Ascending aorta (tissue), 2 donors: Measurements from ENCODE around the gene RPL5. TPM values are rescaled to one million over a fixed set of nuclear protein-coding genes. Genes with fewer than 3 reads are reported as not detected.

Experiments used
- DNase-seq, 2 donors: peaks; one replicate each; pipeline ENCODE4 v3.0.0-alpha.2; 2019; ENCODE audit warnings: low spot score in 2 of 2
- H3K27ac ChIP-seq, 2 donors: fragments of 200-600 bp; sonication (generic); one replicate each; pipeline ENCODE4 v1.5.1; 2016 to 2017; ENCODE audit warnings: mild to moderate bottlenecking in 1 of 2
- H3K27me3 ChIP-seq: fragments of 200-600 bp; sonication (generic); one replicate; pipeline ENCODE4 v1.5.1; 2017
- H3K36me3 ChIP-seq, 2 donors: fragments of 200-600 bp; sonication (generic); one replicate each; pipeline ENCODE4 v1.5.1; 2016
- H3K4me1 ChIP-seq, 2 donors: fragments of 200-600 bp; sonication (generic); one replicate each; pipeline ENCODE4 v1.5.1; 2016 to 2017; ENCODE audit warnings: mild to moderate bottlenecking in 1 of 2
- H3K4me3 ChIP-seq, 2 donors: fragments of 200-600 bp; sonication (generic); one replicate each; pipeline ENCODE4 v1.5.1; 2016 to 2017; ENCODE audit warnings: mild to moderate bottlenecking in 1 of 2
- H3K9me3 ChIP-seq, 2 donors: fragments of 200-600 bp; sonication (generic); one replicate each; pipeline ENCODE4 v1.5.1; 2016
- CTCF ChIP-seq, 3 experiments: fragments of 200-600 bp in 2 of 3; fragments of 450-650 bp in 1 of 3; sonication (generic) in 2 of 3; IDR thresholded peaks; one replicate each; pipeline ENCODE4 v1.5.1; 2016 to 2019; ENCODE audit warnings: antibody characterized with exemption in 3 of 3, mild to moderate bottlenecking in 1 of 3, moderate library complexity in 1 of 3
- intact Hi-C: fragments of 100-400 bp; cut with DNase I; formaldehyde crosslinking; loops from one replicate; pipeline ENCODE4 v1.15.1; 2023
- total RNA-seq: library from RNA; depleted of rRNA; stranded (reverse); fragments of >200 nt; gene quantifications from one replicate; pipeline ENCODE4 v1.1.0, GENCODE V29; 2016

Gene RPL5
- total RNA-seq, 1 donor from 2014 or later: 617 TPM

GRCh38 chr1:92839442-92839841, 7.6 kb downstream of the RPL5 start:
- Histone ChIP-seq H3K27me3 (no peaks in the 10 kb centered on the region), H3K36me3 (peaks cover 72 to 86% of the 10 kb centered on the region in 2 donors), H3K4me1 (peaks cover 0 to 2% of the 10 kb centered on the region in 2 donors), H3K4me3 (no peak overlapping the region), H3K9me3 (no peaks in the 10 kb centered on the region), H3K27ac (no peak overlapping the region)
- intact Hi-C loops: loop anchor here (10.0 kb wide), 3 partner anchors 345 to 1005 kb away; partner anchors contain the start of genes CCDC18, GLMN, RPAP2 and TMED5
- DNase-seq: no peak
- no peak for TF ChIP-seq CTCF (IDR thresholded peaks at IDR 0.05)

GRCh38 chr1:92840600-92840999, 8.8 kb downstream of the RPL5 start:
- Histone ChIP-seq H3K4me1 (no peaks in the 10 kb centered on the region), H3K27ac (no peak overlapping the region), H3K9me3 (no peaks in the 10 kb centered on the region), H3K36me3 (peaks cover 62 to 77% of the 10 kb centered on the region in 2 donors), H3K27me3 (no peaks in the 10 kb centered on the region), H3K4me3 (no peak overlapping the region)
- intact Hi-C loops: no loop called here
- no peak for TF ChIP-seq CTCF (IDR thresholded peaks at IDR 0.05)
- no peak for DNase-seq

GRCh38 chr1:92842082-92843045, 10.5 kb downstream of the RPL5 start:
- Histone ChIP-seq H3K9me3 (no peaks in the 10 kb centered on the region), H3K4me3 (no peak overlapping the region), H3K27me3 (no peaks in the 10 kb centered on the region), H3K36me3 (peaks cover 49 to 60% of the 10 kb centered on the region in 2 donors), H3K27ac (no peak overlapping the region), H3K4me1 (no peaks in the 10 kb centered on the region)
- no peak for TF ChIP-seq CTCF (IDR thresholded peaks at IDR 0.05)
- intact Hi-C loops: no loop called here
- DNase-seq: no peak

- intact Hi-C loops: no loop called here
- Histone ChIP-seq H3K4me1 (no peaks in the 10 kb centered on the region), H3K36me3 (peaks cover 42 to 53% of the 10 kb centered on the region in 2 donors)
These were observed 11.2 kb downstream of the RPL5 start for GRCh38 chr1:92843046-92843423.

More at GRCh38 chr1:92843046-92843423, 11.2 kb downstream of the RPL5 start:
- Histone ChIP-seq H3K27me3 (no peaks in the 10 kb centered on the region), H3K27ac (no peak overlapping the region), H3K9me3 (no peaks in the 10 kb centered on the region), H3K4me3 (no peak overlapping the region)
- no peak for TF ChIP-seq CTCF (IDR thresholded peaks at IDR 0.05)
- DNase-seq: no peak
